Cardiac muscle cell (in vitro differentiated cells and primary cell): ENCODE results near the gene TBC1D8. TPM values are rescaled to one million over a fixed set of nuclear protein-coding genes. Genes with fewer than 3 reads are reported as not detected.

ENCODE experiments used
- DNase-seq, 2 donors: peaks; one replicate each; pipeline versions ENCODE4 v3.0.0 to v3.0.0-alpha.2; 2010 to 2017; ENCODE audit warnings: low read depth in 1 of 2, low spot score in 1 of 2
- H3K27ac ChIP-seq: fragments of 200-600 bp; sonication (generic); 2 replicates; pipeline ENCODE4 v1.5.1; 2016
- H3K27me3 ChIP-seq: fragments of 200-600 bp; sonication (generic); 2 replicates; pipeline ENCODE4 v1.6.0; 2016; ENCODE audit warnings: control low read depth
- H3K36me3 ChIP-seq: fragments of 200-600 bp; sonication (generic); 2 replicates; pipeline ENCODE4 v1.5.1; 2016; ENCODE audit warnings: control low read depth
- H3K4me1 ChIP-seq: fragments of 200-600 bp; sonication (generic); 2 replicates; pipeline ENCODE4 v1.8.1; 2017; ENCODE audit warnings: low read depth, mild to moderate bottlenecking, mixed run types
- H3K4me3 ChIP-seq: fragments of 200-600 bp; sonication (generic); 2 replicates; pipeline ENCODE4 v1.5.1; 2016; ENCODE audit warnings: mild to moderate bottlenecking
- H3K9me3 ChIP-seq: fragments of 200-600 bp; sonication (generic); 2 replicates; pipeline ENCODE4 v1.5.1; 2017; ENCODE audit warnings: low read depth, mild to moderate bottlenecking, control low read depth
- polyA plus RNA-seq: library from polyadenylated mRNA; unstranded; fragments of >200 nt; fragmentation: Nextera tagmentation; extraction: Ambion mirVana; gene quantifications from 2 replicates; pipeline ENCODE4 v1.2.1, GENCODE V29; 2016
- total RNA-seq: library from RNA; depleted of rRNA; stranded (reverse); fragments of >200 nt; gene quantifications from 2 replicates; pipeline ENCODE4 v1.2.3, GENCODE V29; 2016
- TF ChIP-seq, protein P1 (sequence below): IDR thresholded peaks from 2 replicates; pipeline ENCODE4 v1.5.1; 2012; ENCODE audit warnings: low read depth, mild to moderate bottlenecking, low read length

The TBC1D8 gene
- total and polyA plus RNA-seq, 2 experiments from 2014 or later: 15.2 to 23.2 TPM

DNA sequence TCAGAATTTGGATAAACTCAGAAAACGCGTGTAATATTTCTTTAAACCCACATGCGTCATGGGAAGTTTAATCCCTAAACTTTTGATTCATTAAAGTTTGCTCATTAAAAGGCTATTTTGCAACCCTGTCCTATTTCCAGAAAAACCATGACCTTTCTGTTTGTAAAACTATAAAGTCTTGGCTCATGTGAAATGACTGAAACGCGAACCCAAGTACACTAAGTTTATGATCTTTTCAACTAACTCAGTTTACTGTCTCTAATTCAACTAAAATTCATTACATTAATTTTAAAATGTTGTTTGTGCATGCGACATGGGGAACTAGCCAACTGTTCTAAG, 153.0 kb downstream of the TBC1D8 start:
- H3K36me3 ChIP-seq: no peaks in the 10 kb centered on the region
- no peak for DNase-seq
- H3K4me3 ChIP-seq: no peak overlapping the region
- no peaks in the 10 kb centered on the region for H3K27me3 ChIP-seq
- TF ChIP-seq, protein P1, sequence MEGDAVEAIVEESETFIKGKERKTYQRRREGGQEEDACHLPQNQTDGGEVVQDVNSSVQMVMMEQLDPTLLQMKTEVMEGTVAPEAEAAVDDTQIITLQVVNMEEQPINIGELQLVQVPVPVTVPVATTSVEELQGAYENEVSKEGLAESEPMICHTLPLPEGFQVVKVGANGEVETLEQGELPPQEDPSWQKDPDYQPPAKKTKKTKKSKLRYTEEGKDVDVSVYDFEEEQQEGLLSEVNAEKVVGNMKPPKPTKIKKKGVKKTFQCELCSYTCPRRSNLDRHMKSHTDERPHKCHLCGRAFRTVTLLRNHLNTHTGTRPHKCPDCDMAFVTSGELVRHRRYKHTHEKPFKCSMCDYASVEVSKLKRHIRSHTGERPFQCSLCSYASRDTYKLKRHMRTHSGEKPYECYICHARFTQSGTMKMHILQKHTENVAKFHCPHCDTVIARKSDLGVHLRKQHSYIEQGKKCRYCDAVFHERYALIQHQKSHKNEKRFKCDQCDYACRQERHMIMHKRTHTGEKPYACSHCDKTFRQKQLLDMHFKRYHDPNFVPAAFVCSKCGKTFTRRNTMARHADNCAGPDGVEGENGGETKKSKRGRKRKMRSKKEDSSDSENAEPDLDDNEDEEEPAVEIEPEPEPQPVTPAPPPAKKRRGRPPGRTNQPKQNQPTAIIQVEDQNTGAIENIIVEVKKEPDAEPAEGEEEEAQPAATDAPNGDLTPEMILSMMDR: no peak
- H3K4me1 ChIP-seq: peaks cover 4% of the 10 kb centered on the region
- no peaks in the 10 kb centered on the region for H3K9me3 ChIP-seq
- H3K27ac ChIP-seq: no peak overlapping the region

DNA sequence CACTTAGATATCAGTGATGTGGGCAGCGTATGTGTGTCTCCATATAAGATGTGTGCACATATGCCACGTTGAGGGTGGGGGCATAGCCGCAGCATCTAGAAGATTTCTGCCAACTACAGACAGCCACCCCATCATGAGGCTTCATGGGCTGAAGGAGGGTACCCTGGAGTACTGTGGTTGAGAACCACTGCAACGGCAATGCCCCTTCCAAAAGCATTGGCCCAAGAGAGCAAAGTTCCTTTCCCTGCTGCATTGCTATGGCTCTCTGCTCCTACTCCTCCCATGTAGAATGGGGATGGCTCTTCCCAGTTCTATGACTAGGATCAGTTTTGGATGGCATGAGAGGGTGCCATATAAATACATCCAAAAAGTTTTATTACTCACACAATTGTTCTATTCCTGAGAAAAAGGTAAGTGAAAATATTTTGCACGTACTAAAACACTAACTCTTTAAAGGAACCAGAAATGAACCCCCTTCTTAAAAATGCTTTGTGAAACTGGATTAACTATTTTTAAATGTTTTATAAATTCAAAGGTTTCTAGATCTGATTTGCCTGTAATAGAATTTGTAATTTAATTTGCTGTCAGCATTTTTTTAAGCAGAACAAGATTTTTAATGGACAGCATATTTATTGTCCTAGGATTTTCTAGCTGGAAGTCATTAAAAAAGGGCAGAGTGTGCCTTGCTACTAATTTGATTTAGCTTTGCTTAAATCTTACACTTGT, 153.5 kb downstream of the TBC1D8 start:
- H3K9me3 ChIP-seq: no peaks in the 10 kb centered on the region
- no peak for DNase-seq
- H3K4me1 ChIP-seq: peaks cover 4% of the 10 kb centered on the region
- no peak overlapping the region for H3K27ac ChIP-seq
- no peak overlapping the region for H3K4me3 ChIP-seq
- TF ChIP-seq, protein P1: no peak
- no peaks in the 10 kb centered on the region for H3K36me3 ChIP-seq
- H3K27me3 ChIP-seq: no peaks in the 10 kb centered on the region

DNA sequence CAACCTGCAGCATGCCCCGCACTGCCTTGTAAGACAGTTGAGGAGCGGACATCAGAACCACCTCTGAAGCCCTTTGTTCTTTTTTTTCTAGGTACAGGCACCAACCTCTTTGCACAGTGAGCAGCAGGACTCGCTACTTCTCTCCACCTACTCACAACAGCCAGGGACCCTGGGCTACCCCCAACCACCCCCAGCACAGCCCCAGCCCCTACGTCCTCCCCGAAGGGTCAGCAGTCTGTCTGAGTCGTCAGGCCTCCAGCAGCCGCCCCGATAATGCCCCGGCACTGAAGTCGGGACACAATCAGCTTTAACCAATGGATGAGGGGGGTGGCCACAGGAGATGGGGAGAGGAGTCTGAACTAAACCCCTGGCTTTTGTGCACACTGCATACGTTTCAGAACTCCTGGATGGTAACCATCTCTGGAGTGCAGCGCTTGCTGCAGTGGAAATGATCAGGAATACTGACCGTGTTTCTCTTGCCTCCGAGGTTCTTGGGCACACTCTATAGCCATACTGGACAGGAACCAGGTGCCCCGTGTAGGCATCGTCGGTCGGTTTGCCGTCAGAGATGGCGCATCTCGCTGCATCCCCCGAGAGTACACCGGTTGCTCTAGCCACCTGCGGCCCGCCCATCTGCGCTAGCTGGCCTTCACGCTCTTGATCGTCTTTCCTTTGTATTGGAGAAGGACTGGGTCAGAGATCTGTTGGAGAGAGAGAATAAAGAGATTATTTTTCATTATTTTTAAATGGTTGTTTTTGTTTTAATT, 155.7 kb downstream of the TBC1D8 start:
- H3K9me3 ChIP-seq: no peaks in the 10 kb centered on the region
- no peaks in the 10 kb centered on the region for H3K4me1 ChIP-seq
- TF ChIP-seq, protein P1: no peak
- H3K27me3 ChIP-seq: no peaks in the 10 kb centered on the region
- H3K27ac ChIP-seq: no peak overlapping the region
- no peak for DNase-seq
- H3K4me3 ChIP-seq: no peak overlapping the region
- no peaks in the 10 kb centered on the region for H3K36me3 ChIP-seq

DNA sequence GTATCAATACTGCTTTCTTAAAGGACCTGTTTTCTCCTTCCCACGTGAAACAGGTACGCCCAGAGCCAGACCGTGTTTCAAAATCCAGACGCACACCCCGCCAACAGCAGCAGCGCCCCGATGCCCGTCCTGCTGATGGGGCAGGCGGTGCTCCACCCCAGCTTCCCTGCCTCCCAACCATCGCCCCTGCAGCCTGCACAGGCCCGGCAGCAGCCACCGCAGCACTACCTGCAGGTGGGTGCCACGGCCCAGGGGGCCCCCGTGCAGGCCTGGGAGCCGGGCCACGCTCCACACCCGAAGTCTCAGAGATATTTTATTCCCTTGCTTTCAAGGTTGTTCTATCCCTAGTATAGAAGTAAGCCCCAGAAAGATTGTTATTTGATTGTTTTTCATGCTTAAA, 157.9 kb downstream of the TBC1D8 start:
- DNase-seq: no peak
- H3K4me3 ChIP-seq: no peak overlapping the region
- no peaks in the 10 kb centered on the region for H3K4me1 ChIP-seq
- TF ChIP-seq, protein P1: no peak
- no peaks in the 10 kb centered on the region for H3K9me3 ChIP-seq
- H3K36me3 ChIP-seq: no peaks in the 10 kb centered on the region
- H3K27ac ChIP-seq: no peak overlapping the region
- no peaks in the 10 kb centered on the region for H3K27me3 ChIP-seq

DNA sequence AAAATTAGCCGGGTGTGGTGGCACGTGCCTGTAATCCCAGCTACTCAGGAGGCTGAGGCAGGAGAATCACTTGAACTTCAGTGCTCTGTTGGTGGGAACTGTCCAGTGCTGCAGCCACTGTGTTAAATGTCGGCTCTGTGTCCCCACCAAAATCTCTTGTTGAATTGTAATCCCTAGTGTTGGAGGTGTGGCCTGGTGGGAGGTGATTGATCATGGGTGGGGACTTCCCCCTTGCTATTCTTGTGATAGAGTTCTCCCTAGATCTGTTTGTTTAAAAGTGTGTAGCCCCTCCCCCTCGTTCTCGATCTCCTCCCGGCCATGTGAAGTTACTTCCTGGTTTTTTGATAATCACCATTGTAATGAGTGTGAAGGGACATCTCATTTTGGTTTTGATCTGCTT, 158.9 kb downstream of the TBC1D8 start:
- no peaks in the 10 kb centered on the region for H3K9me3 ChIP-seq
- no peaks in the 10 kb centered on the region for H3K4me1 ChIP-seq
- H3K27me3 ChIP-seq: no peaks in the 10 kb centered on the region
- TF ChIP-seq, protein P1: no peak
- H3K36me3 ChIP-seq: no peaks in the 10 kb centered on the region
- H3K27ac ChIP-seq: no peak overlapping the region
- no peak overlapping the region for H3K4me3 ChIP-seq
- no peak for DNase-seq
